ENCODE data around the gene EXOSC2. TPM values are rescaled to one million over a fixed set of nuclear protein-coding genes. Genes with fewer than 3 reads are reported as not detected.

EXOSC2 gene
- polyA plus RNA-seq, 1 donor from 2014 or later, result 36.3 TPM

GRCh38 chr9:130714586-130715110 lies 21.1 kb downstream of the EXOSC2 start:
- H3F3A ChIP-seq (ENCODE audit: insufficient read depth, low read length, poor library complexity, severe bottlenecking), result no peaks in the 10 kb centered on the region
- TF ChIP-seq MXI1 (conservative IDR thresholded peaks at IDR 0.05; ENCODE audit: poor library complexity, severe bottlenecking), result no peak
- TF ChIP-seq, protein P1, sequence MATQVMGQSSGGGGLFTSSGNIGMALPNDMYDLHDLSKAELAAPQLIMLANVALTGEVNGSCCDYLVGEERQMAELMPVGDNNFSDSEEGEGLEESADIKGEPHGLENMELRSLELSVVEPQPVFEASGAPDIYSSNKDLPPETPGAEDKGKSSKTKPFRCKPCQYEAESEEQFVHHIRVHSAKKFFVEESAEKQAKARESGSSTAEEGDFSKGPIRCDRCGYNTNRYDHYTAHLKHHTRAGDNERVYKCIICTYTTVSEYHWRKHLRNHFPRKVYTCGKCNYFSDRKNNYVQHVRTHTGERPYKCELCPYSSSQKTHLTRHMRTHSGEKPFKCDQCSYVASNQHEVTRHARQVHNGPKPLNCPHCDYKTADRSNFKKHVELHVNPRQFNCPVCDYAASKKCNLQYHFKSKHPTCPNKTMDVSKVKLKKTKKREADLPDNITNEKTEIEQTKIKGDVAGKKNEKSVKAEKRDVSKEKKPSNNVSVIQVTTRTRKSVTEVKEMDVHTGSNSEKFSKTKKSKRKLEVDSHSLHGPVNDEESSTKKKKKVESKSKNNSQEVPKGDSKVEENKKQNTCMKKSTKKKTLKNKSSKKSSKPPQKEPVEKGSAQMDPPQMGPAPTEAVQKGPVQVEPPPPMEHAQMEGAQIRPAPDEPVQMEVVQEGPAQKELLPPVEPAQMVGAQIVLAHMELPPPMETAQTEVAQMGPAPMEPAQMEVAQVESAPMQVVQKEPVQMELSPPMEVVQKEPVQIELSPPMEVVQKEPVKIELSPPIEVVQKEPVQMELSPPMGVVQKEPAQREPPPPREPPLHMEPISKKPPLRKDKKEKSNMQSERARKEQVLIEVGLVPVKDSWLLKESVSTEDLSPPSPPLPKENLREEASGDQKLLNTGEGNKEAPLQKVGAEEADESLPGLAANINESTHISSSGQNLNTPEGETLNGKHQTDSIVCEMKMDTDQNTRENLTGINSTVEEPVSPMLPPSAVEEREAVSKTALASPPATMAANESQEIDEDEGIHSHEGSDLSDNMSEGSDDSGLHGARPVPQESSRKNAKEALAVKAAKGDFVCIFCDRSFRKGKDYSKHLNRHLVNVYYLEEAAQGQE (IDR thresholded peaks at IDR 0.05; ENCODE audit: borderline replicate concordance), result no peak
- no peak for TF ChIP-seq TAF1 (IDR thresholded peaks at IDR 0.05; ENCODE audit: low read depth)
- TF ChIP-seq RAD21 (conservative IDR thresholded peaks at IDR 0.05), result no peak
- TF ChIP-seq EP300 (conservative IDR thresholded peaks at IDR 0.05; ENCODE audit: poor library complexity, severe bottlenecking), result no peak
- TF ChIP-seq, protein P2, sequence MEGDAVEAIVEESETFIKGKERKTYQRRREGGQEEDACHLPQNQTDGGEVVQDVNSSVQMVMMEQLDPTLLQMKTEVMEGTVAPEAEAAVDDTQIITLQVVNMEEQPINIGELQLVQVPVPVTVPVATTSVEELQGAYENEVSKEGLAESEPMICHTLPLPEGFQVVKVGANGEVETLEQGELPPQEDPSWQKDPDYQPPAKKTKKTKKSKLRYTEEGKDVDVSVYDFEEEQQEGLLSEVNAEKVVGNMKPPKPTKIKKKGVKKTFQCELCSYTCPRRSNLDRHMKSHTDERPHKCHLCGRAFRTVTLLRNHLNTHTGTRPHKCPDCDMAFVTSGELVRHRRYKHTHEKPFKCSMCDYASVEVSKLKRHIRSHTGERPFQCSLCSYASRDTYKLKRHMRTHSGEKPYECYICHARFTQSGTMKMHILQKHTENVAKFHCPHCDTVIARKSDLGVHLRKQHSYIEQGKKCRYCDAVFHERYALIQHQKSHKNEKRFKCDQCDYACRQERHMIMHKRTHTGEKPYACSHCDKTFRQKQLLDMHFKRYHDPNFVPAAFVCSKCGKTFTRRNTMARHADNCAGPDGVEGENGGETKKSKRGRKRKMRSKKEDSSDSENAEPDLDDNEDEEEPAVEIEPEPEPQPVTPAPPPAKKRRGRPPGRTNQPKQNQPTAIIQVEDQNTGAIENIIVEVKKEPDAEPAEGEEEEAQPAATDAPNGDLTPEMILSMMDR (IDR thresholded peaks at IDR 0.05; ENCODE audit: poor library complexity, severe bottlenecking), result no peak
- no peak for TF ChIP-seq POLR2AphosphoS5 (IDR thresholded peaks at IDR 0.05)
- TF ChIP-seq EZH2 (IDR thresholded peaks at IDR 0.05; ENCODE audit: borderline replicate concordance, insufficient read depth, low read length, poor library complexity, severe bottlenecking), result no peak
- TF ChIP-seq SMC3 (conservative IDR thresholded peaks at IDR 0.05; ENCODE audit: poor library complexity), result no peak
- H3K27me3 ChIP-seq (ENCODE audit: insufficient read depth, low read depth, low read length), result no peaks in the 10 kb centered on the region
- H3K9me2 ChIP-seq (ENCODE audit: insufficient read depth, low read length), result no peaks in the 10 kb centered on the region
- no peaks in the 10 kb centered on the region for H3K9me3 ChIP-seq (ENCODE audit: low read length)
- H3K4me3 ChIP-seq (ENCODE audit: low read length), result peak overlapping the region; percentile 95
- H4K20me1 ChIP-seq (ENCODE audit: insufficient read depth), result peaks cover 6% of the 10 kb centered on the region
- peak overlapping the region; percentile 93 for H3K4me2 ChIP-seq (ENCODE audit: low read length)
- no peaks in the 10 kb centered on the region for H3K36me3 ChIP-seq (ENCODE audit: insufficient read depth, low read length)
- H3K27ac ChIP-seq (ENCODE audit: low read length), result no peak overlapping the region
- H3K79me2 ChIP-seq (replicated peaks; ENCODE audit: insufficient read depth, low read length), result peaks cover 52% of the 10 kb centered on the region
- no peak overlapping the region for H2AFZ ChIP-seq (ENCODE audit: low read depth, low read length)
- peak overlapping the region; percentile 30 for H3K9ac ChIP-seq (ENCODE audit: low read length)

DNA sequence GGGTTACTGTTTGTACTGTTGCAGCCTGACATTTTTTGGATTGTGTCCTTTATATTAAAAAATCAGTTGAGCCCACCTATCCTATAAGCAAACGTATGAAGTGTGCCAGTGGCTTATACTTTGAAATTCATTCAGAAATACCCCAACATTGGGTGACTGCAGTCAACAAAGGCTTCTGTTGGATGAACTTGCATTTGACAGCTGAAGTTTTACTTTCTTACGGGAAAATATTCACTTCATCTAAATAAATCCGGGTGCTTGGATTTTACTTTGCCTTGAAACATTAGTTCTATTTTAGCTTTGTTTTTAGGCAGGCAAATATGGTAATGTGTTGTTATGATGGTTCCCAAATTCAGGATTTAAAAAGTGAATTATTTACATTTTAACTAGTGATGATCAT lies 21.7 kb downstream of the EXOSC2 start:
- Histone ChIP-seq H4K20me1 (ENCODE audit: insufficient read depth) (peaks cover 6% of the 10 kb centered on the region), H3K36me3 (ENCODE audit: insufficient read depth, low read length) (no peaks in the 10 kb centered on the region), H3K9me3 (ENCODE audit: low read length) (no peaks in the 10 kb centered on the region), H3K79me2 (replicated peaks; ENCODE audit: insufficient read depth, low read length) (peaks cover 53% of the 10 kb centered on the region), H3K27ac (ENCODE audit: low read length) (no peak overlapping the region), H3K9ac (ENCODE audit: low read length) (peak overlapping the region; percentile 30), H3K4me2 (ENCODE audit: low read length) (peak overlapping the region; percentile 93), H3K27me3 (ENCODE audit: insufficient read depth, low read depth, low read length) (no peaks in the 10 kb centered on the region), H3K4me3 (ENCODE audit: low read length) (peak overlapping the region; percentile 95), H3K9me2 (ENCODE audit: insufficient read depth, low read length) (no peaks in the 10 kb centered on the region), H2AFZ (ENCODE audit: low read depth, low read length) (no peak overlapping the region), H3F3A (ENCODE audit: insufficient read depth, low read length, poor library complexity, severe bottlenecking) (no peaks in the 10 kb centered on the region)
- TF ChIP-seq EP300 (conservative IDR thresholded peaks at IDR 0.05; ENCODE audit: poor library complexity, severe bottlenecking), result no peak
- TF ChIP-seq MXI1 (conservative IDR thresholded peaks at IDR 0.05; ENCODE audit: poor library complexity, severe bottlenecking), result no peak
- TF ChIP-seq POLR2AphosphoS5 (IDR thresholded peaks at IDR 0.05), result no peak
- TF ChIP-seq, protein P2 (IDR thresholded peaks at IDR 0.05; ENCODE audit: poor library complexity, severe bottlenecking), result no peak
- TF ChIP-seq RAD21 (conservative IDR thresholded peaks at IDR 0.05), result no peak
